ENCODE measurements around the gene COL9A3.
A peak's percentile ranks its signal among the peaks of the same experiment; 100 is the strongest.

The COL9A3 gene

DNA sequence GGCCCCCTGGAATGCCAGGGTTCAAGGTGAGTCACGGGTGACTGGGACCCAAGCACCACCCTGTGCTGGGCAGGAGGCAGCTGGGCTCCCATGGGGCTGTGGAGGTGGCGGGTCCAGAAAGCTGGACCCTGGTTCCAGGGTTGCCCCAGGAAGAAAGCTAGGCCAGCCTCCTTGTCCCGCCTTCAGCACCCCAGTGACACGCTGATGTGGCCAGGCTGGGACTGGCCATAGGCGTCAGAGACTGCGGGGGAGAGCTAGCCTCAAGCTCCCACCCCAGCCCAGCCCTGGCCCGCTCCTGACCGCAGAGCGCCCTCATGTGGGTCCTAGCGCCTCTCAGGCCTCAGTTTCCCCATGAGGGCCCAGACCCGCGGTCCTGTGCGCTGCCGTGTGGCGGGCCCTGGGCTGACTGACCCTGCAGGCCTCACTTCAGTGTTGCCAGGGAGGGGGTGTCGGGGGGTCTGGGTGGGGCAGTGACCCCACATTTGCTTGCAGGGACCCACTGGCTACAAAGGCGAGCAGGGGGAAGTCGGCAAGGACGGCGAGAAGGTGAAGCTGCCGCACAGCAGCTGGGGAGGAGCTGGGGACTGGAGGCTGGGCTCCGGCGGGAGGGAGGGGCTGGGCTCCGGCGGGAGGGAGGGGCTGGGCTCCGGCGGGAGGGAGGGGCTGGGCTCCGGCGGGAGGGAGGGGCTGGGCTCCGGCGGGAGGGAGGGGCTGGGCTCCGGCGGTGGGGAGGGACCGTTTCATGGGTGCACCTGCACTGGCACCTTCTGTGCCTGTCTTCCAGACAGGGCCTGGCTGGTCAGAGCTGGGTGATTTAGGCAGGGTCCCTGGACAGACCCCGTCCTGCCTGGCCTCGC lies 7.9 kb downstream of the COL9A3 start:
- DNase-seq, result peak; percentile 37

- DNase-seq, result no peak
These were observed 8.6 kb downstream of the COL9A3 start for GRCh38 chr20:62825333-62825985.

DNA sequence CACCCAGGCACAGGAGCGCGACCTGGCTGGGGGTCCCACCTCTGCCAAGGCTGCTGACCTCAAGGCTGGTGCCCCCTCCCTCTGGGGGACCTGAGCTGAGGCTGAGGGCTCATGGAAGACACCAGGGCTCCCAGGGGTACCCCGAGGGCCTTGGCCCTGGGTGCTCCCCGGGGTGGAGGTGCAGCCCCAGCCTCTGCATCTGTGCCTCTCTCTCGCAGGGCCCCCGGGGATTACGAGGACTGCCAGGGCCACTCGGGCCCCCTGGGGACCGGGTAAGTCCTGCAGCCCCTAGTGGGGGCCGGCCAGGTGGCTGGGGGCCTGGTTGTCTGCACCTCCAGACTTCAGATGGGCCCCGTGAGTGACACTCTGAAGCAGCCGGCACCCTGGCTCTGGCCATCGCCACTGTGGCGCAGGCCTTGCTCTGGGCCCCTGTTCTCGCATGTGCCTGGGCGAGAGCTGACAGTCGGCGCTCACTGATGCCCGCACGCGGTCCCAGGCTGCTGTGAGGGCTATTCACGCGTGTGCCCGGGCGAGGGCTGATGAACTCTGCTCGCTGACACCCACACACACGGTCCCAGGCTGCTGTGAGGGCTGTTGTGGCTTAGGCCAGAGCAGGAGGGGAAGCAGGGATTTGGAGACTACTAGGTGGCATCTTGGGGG lies 9.3 kb downstream of the COL9A3 start:
- no peak for DNase-seq

DNA sequence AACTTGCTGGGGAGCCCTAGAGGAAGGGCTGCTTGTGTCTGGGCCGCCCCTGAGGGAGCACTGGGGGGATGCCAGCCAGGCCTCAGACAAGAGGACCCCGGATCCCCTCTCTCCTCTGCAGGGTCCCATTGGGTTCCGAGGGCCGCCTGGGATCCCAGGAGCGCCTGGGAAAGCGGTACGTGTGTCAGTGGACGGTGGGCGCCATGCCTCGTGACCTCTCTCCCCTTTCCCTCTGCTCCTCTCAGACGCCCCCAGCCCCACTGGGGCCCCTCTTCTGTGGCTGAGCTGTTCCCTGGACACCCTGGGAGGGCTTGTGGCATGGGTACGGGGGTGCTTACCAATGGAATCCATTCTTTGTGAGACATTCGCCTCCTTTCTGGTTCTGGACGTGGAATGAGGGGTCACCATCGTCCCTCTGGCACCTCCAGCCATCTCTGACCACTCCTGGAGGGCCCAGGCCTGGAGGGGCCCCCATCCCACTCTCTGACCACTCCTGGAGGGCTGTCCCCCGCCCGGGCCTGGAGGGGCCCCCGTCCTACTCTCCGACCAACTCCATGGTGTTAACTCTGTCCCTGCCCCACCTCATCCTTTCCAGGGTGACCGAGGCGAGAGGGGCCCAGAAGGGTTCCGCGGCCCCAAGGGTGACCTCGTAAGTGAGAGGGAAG lies 9.9 kb downstream of the COL9A3 start:
- DNase-seq, result no peak

DNA sequence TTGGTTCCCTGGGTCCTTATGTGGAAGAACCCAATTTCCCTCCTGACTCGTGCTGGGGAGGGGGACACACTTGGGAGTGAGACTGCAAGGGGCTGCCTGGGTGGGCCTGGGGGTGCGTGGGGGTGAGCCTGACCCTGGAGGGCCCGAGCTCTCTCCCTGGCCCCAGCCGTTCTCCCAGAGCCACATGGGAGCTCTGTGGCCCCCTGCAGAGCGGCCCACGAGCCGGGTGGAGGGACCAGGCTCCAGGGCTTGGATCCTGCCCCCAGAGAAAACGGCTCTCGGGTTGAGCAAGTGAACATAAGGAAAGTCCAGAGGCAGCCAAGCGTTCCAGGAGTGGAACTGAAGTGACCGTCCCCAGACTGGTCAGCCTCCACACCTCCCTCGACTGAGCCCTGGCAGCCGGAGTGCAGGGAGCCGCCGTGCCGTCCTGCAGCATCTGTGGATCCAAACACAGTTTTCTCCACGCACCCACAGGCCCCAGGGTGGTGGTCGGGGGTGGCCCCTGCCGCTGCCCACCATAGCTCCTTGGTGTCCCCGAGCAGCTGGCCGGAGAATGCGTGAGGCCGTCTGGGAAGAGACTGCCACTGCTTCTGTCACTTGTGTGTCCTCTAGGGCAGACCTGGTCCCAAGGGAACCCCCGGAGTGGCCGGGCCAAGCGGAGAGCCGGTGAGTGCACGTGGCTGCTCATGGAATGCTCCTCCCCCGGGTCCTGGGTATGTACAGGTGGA lies 10.6 kb downstream of the COL9A3 start:
- DNase-seq, result no peak

GRCh38 chr20:62828051-62828450 lies 11.2 kb downstream of the COL9A3 start:
- no peak for DNase-seq

GRCh38 chr20:62828511-62829230 lies 11.8 kb downstream of the COL9A3 start:
- DNase-seq, result no peak

DNA sequence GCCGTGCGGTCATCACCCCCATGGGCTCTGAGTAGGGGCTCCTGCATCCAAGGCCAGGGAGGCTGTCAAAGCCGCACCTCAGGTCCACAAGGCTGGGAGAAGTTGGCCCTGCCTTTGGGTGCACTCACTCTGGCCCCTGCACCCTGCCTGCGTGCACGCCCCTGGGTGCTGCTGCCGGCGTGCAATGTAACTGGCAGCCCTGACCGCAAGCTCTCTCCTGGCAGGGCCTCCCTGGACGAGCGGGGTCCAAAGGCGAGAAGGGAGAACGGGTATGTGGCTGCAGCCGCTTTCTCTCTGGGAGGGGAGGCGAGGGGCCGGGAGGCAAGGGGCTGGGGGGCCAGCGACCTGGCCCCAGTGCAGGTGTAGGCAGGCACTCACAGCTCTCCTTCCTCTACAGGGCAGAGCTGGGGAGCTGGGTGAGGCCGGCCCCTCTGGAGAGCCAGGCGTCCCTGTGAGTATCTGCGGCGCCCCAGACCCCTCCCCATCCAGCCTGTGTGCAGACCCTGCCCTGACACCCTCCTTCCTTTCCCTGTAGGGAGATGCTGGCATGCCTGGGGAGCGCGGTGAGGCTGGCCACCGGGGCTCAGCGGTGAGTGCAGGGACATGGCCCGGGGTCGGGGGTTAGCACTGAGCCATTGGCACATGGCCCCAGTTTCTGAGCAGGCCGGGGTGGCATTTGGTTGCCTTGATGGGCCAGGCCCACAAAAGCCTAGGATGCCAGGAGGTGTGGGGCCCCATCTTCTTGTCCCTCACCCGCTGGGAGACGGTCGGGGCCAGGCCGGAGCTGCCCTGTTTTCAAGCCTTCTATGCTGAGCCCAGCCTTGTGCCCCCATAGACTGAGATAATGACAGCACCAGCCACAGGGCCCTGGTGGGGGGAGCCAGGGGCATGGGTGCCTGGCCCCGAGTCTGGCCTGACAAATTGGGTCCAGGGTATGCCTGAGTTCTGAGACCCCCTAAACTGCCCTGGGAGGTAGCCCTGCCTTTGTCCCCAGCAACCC lies 12.7 kb downstream of the COL9A3 start:
- no peak for DNase-seq

DNA sequence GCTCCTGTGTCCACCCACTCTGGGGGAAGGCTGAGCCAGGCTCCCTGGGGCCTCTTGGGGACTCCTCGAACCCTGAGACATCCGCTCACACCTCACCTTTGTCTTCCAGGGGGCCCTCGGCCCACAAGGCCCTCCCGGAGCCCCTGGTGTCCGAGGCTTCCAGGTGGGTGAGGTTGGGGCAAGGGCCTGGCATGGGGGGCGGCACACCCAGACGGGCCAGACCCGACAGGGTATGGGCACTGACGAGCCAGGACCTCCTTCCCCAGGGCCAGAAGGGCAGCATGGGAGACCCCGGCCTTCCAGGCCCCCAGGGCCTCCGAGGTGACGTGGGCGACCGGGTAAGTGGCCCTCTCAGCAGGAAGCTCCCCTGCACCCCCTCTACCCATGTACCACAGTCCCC lies 13.4 kb downstream of the COL9A3 start:
- DNase-seq, result no peak

DNA sequence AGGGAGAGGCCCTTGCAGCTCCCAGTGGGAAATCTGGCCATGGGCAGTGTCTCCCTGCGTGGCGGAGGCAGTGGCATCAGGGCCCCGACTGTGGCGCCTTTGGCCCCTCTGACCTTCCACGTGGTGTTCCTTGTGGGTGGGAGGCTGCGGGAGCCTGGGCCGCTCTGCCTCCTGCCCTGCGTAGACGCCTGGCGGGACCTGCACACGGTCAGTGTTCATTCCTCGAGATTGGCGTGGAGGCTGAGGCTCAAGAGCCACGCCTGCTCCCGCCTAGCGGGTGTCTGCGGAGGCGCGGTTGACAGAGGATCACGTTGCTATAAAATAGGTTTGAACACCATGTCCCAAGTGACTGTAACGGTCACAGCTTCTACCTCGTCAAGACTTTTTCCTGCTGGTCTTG lies 14.0 kb downstream of the COL9A3 start:
- no peak for DNase-seq

- DNase-seq, result no peak
These were observed 14.5 kb downstream of the COL9A3 start for GRCh38 chr20:62831361-62831788.

GRCh38 chr20:62831854-62832211 lies 15.0 kb downstream of the COL9A3 start:
- DNase-seq, result no peak

DNA sequence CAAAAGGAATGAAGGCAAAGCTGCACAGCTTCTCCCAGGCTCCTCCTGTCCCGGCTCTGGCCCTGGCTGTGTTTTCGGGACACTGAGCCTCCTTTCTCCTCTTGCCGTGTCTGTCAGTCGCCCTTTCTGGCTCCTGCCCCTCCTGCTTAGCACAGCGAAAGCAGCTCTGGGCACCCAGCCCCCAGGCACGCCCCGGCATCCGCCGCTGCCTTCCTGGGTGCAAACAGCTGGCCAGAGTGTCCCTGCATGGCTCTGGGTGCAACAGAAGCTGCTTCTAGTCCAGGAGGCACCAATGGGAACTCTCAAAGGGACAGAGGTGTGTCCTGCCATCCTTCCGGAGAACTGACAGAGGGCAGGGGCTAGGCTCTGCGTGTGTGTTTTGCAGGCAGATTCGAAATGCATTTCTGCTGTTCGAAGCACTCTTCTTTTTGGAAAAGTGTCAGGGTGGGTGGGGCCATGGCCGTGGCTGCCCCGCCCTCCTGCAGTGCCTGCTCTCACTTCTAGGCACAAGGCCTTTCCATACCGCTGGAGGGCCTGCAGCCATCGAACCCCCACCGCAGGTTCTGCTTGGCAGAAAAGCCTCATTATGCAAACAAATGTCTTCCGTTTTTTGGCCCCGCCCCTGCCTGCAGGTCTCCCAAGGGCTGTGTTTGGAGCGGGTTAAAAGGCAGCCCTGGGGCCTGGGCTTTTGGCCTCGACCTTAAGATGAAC lies 15.5 kb downstream of the COL9A3 start:
- peak; percentile 20 for DNase-seq

GRCh38 chr20:62832951-62833391 lies 16.1 kb downstream of the COL9A3 start:
- DNase-seq, result no peak

DNA sequence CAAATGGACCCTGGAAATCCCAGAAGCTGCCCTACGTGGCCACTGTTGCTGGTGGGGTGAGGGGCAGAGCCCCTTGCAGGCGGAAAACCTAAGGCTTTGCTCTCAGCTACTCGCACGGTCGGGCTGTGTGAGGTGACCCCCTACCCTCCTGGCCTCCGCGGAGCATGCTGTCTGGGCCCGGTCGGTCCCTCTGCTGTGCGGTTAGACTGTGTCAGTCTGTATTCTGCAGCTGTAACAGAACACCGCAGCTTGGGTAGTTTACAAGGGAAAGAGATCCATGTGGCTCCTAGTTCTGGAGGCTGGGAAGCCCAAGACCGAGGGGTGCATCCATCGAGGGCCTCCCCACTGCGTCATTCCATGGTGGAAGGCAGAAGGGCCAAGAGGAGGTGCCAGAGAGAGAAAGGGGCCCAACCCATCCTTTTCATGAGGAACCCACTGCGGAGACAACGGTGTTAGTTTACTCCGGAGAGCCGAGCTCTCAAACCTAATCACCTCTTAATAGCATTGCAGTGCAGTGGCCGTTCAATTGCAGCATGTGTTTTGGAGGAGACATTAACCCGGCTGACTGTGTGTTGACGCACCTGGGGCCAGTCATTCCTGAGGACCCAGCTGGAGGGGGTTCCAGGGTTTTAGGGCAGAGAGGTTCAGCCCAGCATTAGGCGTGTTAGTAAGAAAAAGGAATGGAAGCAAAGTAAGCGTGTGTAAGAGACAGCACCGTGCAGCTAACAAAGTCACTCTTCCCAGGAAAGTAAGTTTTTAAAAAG lies 18.3 kb downstream of the COL9A3 start:
- no peak for DNase-seq

DNA sequence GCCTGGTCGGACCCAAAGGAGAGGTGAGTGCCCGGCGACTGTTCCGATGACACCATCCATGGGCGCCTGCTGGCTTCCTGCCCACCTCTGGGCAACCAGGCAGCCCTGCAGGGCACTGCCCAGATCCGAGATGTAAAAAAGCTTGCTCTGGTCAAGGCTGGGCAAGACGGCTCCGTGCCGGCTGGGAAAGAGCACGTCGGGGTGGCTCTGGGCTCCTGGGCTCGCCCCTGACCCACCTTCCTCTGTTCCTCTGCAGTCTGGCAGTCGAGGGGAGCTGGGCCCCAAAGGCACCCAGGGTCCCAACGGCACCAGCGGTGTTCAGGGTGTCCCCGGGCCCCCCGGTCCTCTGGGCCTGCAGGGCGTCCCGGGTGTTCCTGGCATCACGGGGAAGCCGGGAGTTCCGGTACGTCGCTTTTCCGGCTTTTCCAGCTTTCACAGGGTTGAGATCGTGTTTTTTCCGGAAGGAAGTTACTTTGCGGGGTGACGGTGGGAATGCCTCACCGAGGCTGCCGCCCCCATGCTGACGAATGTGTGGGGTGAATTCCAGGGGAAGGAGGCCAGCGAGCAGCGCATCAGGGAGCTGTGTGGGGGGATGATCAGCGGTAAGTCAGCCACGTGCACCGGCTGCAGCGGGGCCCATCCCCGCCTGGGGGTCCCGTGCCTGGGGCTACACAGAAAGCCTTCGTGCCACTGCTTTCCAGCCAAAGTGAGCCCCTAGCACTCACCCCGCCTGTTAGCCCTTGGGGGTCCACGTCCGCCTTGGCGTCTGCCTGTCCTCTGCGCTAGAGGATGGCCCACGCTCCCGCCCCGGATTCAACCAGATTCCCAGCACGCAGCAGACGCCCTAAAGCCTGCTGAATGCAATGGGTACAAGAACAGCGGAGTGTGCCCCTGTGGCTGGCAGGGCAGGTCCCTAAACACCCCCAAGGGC lies 19.3 kb downstream of the COL9A3 start:
- no peak for DNase-seq

DNA sequence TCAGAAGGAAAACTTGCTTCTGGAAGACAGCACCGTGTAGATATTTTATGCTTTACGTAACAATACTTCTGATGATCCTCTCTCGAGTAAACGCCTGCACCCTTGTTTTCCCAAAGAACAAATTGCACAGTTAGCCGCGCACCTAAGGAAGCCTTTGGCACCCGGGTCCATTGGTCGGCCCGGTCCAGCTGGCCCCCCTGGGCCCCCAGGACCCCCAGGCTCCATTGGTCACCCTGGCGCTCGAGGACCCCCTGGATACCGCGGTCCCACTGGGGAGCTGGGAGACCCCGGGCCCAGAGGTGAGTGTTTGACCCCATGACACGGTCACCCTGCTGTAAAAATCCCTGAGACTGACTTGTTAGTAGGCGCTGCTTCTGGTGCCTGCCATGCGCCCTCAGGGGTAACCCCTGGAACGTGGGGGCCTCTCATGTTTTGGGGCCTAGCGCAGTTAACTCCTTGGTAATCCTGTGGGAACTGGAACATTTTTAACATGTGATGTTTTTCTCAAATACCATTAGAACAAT lies 20.2 kb downstream of the COL9A3 start:
- no peak for DNase-seq

DNA sequence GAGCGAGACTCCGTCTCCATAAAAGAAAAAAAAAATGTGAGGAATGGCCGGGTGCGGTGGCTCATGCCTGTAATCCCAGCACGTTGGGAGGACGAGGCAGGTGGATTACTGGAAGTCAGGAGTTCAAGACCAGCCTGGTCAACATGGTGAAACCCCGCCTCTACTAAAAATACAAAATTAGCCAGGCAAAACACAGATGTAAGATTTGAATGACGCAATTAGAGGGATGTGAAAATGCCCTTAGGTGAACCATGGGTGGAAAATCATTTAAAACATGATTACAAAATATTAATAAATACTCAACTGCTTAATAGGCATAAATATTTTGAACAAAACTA lies 20.9 kb downstream of the COL9A3 start:
- DNase-seq, result no peak
